HCT116 (cell line): ENCODE data around the gene UQCRC1. TPM values are rescaled to one million over a fixed set of nuclear protein-coding genes. Genes with fewer than 3 reads are reported as not detected.
A peak's percentile ranks its signal among the peaks of the same experiment; 100 is the strongest.

ENCODE experiments used
- ATAC-seq: fragments of 200-7000 bp; cut with Tn5 transposase; 2 replicates; pipeline ENCODE4 v1.9.1; 2020; ENCODE audit warnings: mild to moderate bottlenecking, moderate library complexity
- BruUV-seq: library from RNA; stranded (reverse); fragments of 400-500 nt; replicated peaks from 2 replicates; lab custom pipeline; 2021; lab: Mats Ljungman, UMichigan
- CTCF ChIA-PET: fragments of 300-600 bp; sonication (Branson Sonifier 250); formaldehyde crosslinking; loops from one replicate; lab custom pipeline; 2021; ENCODE audit warnings: antibody characterized with exemption; lab: Charles Lee
- POLR2A ChIA-PET: fragments of 300-600, 350-600 bp; sonication (Branson Sonifier 250); formaldehyde crosslinking; loops from one replicate; lab custom pipeline; 2021; ENCODE audit warnings: antibody characterized with exemption; lab: Charles Lee
- RAD21 ChIA-PET, 2 experiments: fragments of 300-600 bp; sonication (Branson Sonifier 250); formaldehyde crosslinking; loops; one replicate each; lab custom pipeline; 2023; ENCODE audit warnings: low total read pairs in 2 of 2; ENCODE audit not compliant: uncharacterized antibody in 2 of 2, unreplicated experiment in 2 of 2, low non-redundant PET in 1 of 2; lab: Charles Lee
- DNase-seq: peaks from one replicate; pipeline ENCODE4 v3.0.0-alpha.2; 2010; ENCODE audit warnings: low read depth, low spot score
- H2AFZ ChIP-seq: fragments of 200-600 bp; shearing (Covaris generic), sonication (generic); 2 replicates; pipeline ENCODE4 v1.6.1; 2017; ENCODE audit warnings: low read depth, mixed run types, mixed read lengths, antibody characterized with exemption, low read length; ENCODE audit not compliant: poor library complexity, severe bottlenecking
- H3K27ac ChIP-seq: 2 replicates; pipeline ENCODE4 v1.5.1; 2012; ENCODE audit warnings: low read depth, low read length
- H3K27me3 ChIP-seq: fragments of 200-600 bp; sonication (generic); 2 replicates; pipeline ENCODE4 v1.6.1; 2016; ENCODE audit warnings: mixed run types, low read length, mixed read lengths; ENCODE audit not compliant: insufficient read depth
- H3K36me3 ChIP-seq, 2 experiments: fragments of 200-500 bp in 1 of 2; fragments of 200-600 bp in 1 of 2; sonication (Bioruptor generic) in 1 of 2; sonication (generic) in 1 of 2; 2 replicates each; pipeline versions ENCODE4 v1.5.1 to v1.6.1; 2014 to 2016; ENCODE audit warnings: low read length in 2 of 2, inconsistent platforms in 1 of 2, mixed read lengths in 1 of 2, mixed run types in 1 of 2; ENCODE audit not compliant: insufficient read depth in 2 of 2, control insufficient read depth in 1 of 2
- H3K4me1 ChIP-seq, 2 experiments: fragments of 200-600 bp in 1 of 2; sonication (generic) in 1 of 2; 2 replicates each; pipeline versions ENCODE4 v1.5.1 to v1.6.1; 2012 to 2017; ENCODE audit warnings: low read length in 2 of 2, inconsistent platforms in 1 of 2, mild to moderate bottlenecking in 1 of 2, mixed read lengths in 1 of 2, mixed run types in 1 of 2, moderate library complexity in 1 of 2; ENCODE audit not compliant: insufficient read depth in 2 of 2, control insufficient read depth in 1 of 2
- H3K4me2 ChIP-seq: fragments of 200-600 bp; sonication (generic); 2 replicates; pipeline ENCODE4 v1.6.1; 2017; ENCODE audit warnings: mixed run types, low read length, mixed read lengths
- H3K4me3 ChIP-seq, 2 experiments: fragments of 200-600 bp in 1 of 2; sonication (generic) in 1 of 2; replicated peaks in 1 of 2; 2 replicates each; pipeline ENCODE4 v1.5.1; 2011 to 2016; ENCODE audit warnings: low read length in 2 of 2, control low read depth in 1 of 2, low read depth in 1 of 2, mild to moderate bottlenecking in 1 of 2, mixed read lengths in 1 of 2, mixed run types in 1 of 2
- H3K79me2 ChIP-seq: fragments of 200-600 bp; sonication (generic); 2 replicates; pipeline ENCODE4 v1.6.1; 2017; ENCODE audit warnings: mild to moderate bottlenecking, mixed run types, low read length, moderate library complexity, mixed read lengths; ENCODE audit not compliant: insufficient read depth
- H3K9ac ChIP-seq: fragments of 200-600 bp; sonication (generic); 2 replicates; pipeline ENCODE4 v1.6.1; 2016; ENCODE audit warnings: low read length, mixed read lengths
- H3K9me2 ChIP-seq: fragments of 200-600 bp; sonication (generic), shearing (Covaris generic); 2 replicates; pipeline ENCODE4 v1.6.1; 2017; ENCODE audit warnings: mixed run types, mild to moderate bottlenecking, moderate library complexity; ENCODE audit not compliant: insufficient read depth
- H3K9me3 ChIP-seq, 2 experiments: fragments of 200-500 bp in 1 of 2; fragments of 200-600 bp in 1 of 2; sonication (Bioruptor generic) in 1 of 2; sonication (generic) in 1 of 2; 2 replicates each; pipeline ENCODE4 v1.6.1; 2014 to 2017; ENCODE audit warnings: low read length in 2 of 2, mixed read lengths in 2 of 2, inconsistent platforms in 1 of 2, low read depth in 1 of 2, mild to moderate bottlenecking in 1 of 2, mixed run types in 1 of 2, moderate library complexity in 1 of 2; ENCODE audit not compliant: control insufficient read depth in 1 of 2, insufficient read depth in 1 of 2
- H4K20me1 ChIP-seq: fragments of 200-600 bp; sonication (generic), shearing (Covaris generic); 2 replicates; pipeline ENCODE4 v1.6.1; 2017; ENCODE audit warnings: mixed run types, mild to moderate bottlenecking, moderate library complexity; ENCODE audit not compliant: insufficient read depth
- ATF3 ChIP-seq: IDR thresholded peaks from 2 replicates; pipeline ENCODE4 v1.6.1; 2012
- CTCF ChIP-seq, 3 experiments: fragments of 200-600 bp in 1 of 3; sonication (generic) in 1 of 3; IDR thresholded peaks in 2 of 3; conservative IDR thresholded peaks in 1 of 3; 2 replicates each; pipeline ENCODE4 v1.5.1; 2012 to 2017; ENCODE audit warnings: low read depth in 2 of 3, low read length in 2 of 3, antibody characterized with exemption in 1 of 3, borderline replicate concordance in 1 of 3, control low read depth in 1 of 3, mild to moderate bottlenecking in 1 of 3, mixed read lengths in 1 of 3, mixed run types in 1 of 3, moderate library complexity in 1 of 3; ENCODE audit not compliant: insufficient read depth in 1 of 3
- ELF1 ChIP-seq: IDR thresholded peaks from 2 replicates; pipeline ENCODE4 v1.6.1; 2012; ENCODE audit warnings: low read depth, borderline replicate concordance
- EZH2phosphoT487 ChIP-seq: fragments of 200-600 bp; IDR thresholded peaks from 2 replicates; pipeline ENCODE4 v1.6.1; 2018; ENCODE audit warnings: antibody characterized with exemption, borderline replicate concordance
- FOSL1 ChIP-seq: IDR thresholded peaks from 2 replicates; pipeline ENCODE4 v1.6.1; 2012; ENCODE audit warnings: low read depth
- POLR2AphosphoS5 ChIP-seq: IDR thresholded peaks from 2 replicates; pipeline ENCODE4 v1.6.1; 2011; ENCODE audit warnings: mild to moderate bottlenecking, low read depth, low read length, moderate library complexity
- RAD21 ChIP-seq: IDR thresholded peaks from 2 replicates; pipeline ENCODE4 v1.6.1; 2012; ENCODE audit warnings: low read depth, mild to moderate bottlenecking
- SIN3A ChIP-seq: IDR thresholded peaks from 2 replicates; pipeline ENCODE4 v1.6.1; 2012; ENCODE audit warnings: low read depth
- YY1 ChIP-seq: IDR thresholded peaks from 2 replicates; pipeline ENCODE4 v1.6.1; 2011; ENCODE audit warnings: low read length, low read depth, moderate library complexity, mild to moderate bottlenecking; ENCODE audit not compliant: insufficient replicate concordance; ENCODE audit errors: extremely low read depth
- ZBTB33 ChIP-seq: IDR thresholded peaks from 2 replicates; pipeline ENCODE4 v1.6.1; 2011; ENCODE audit warnings: mild to moderate bottlenecking, low read length, moderate library complexity; ENCODE audit not compliant: insufficient replicate concordance; ENCODE audit errors: extremely low read depth
- intact Hi-C: fragments of 100-400 bp; cut with micrococcal nuclease; formaldehyde crosslinking; loops from 2 replicates; pipeline ENCODE4 v1.10.0; 2022
- total RNA-seq: library from RNA; stranded (reverse); gene quantifications from one replicate; pipeline ENCODE4 v1.2.1, GENCODE V29; 2021; ENCODE audit not compliant: unreplicated experiment

UQCRC1 gene
- total RNA-seq, 1 experiment from 2014 or later, result 318 TPM

GRCh38 chr3:48595526-48596121 is 13.8 kb downstream of the UQCRC1 start:
- 0 out of 2 replicates have a peak, but pooled peaks have one; percentile 23 for TF ChIP-seq POLR2AphosphoS5
- TF ChIP-seq ZBTB33, result no peak
- TF ChIP-seq YY1, result no peak
- peak; percentile 14; the same call in 1 of the 2 replicates for TF ChIP-seq FOSL1
- no peak for TF ChIP-seq RAD21
- no peak for TF ChIP-seq EZH2phosphoT487
- TF ChIP-seq ATF3, result no peak
- no peak for TF ChIP-seq SIN3A
- no peak for TF ChIP-seq ELF1
- TF ChIP-seq CTCF (IDR thresholded peaks at IDR 0.05 in 2 of 3, conservative IDR thresholded peaks at IDR 0.05 in 1 of 3; ENCODE audit: borderline replicate concordance in 1 of 3, insufficient read depth in 1 of 3, low read depth in 2 of 3, low read length in 2 of 3), result no peak
- no peak for DNase-seq
- ChIA-PET CTCF (no interaction called here), RAD21 (no interaction called here), POLR2A (no interaction called here)
- no peaks in the 10 kb centered on the region for H4K20me1 ChIP-seq
- peaks cover 11 to 21% of the 10 kb centered on the region in 2 experiments for H3K4me1 ChIP-seq
- no peaks in the 10 kb centered on the region for H3K27me3 ChIP-seq
- H3K4me3 ChIP-seq, result no peak overlapping the region; a peak in 1 of 4 replicates
- H3K4me2 ChIP-seq, result peak overlapping the region; percentile 65
- H2AFZ ChIP-seq, result no peak overlapping the region
- H3K36me3 ChIP-seq, result peaks cover 5 to 28% of the 10 kb centered on the region in 2 experiments
- intact Hi-C loops, result no loop called here
- BruUV-seq, result no TSS peak
- H3K9me3 ChIP-seq, result no peaks in the 10 kb centered on the region
- peak overlapping the region; percentile 31 for H3K27ac ChIP-seq
- no peak overlapping the region for H3K9ac ChIP-seq
- H3K9me2 ChIP-seq, result no peaks in the 10 kb centered on the region
- no peaks in the 10 kb centered on the region for H3K79me2 ChIP-seq
- ATAC-seq, result peak; percentile 64
